ENCODE data around the gene SPPL2C. TPM values are rescaled to one million over a fixed set of nuclear protein-coding genes. Genes with fewer than 3 reads are reported as not detected.

Gene SPPL2C
- total and polyA plus RNA-seq, 10 of the 15 experiments (the other 5 are each of a cell fraction or from before 2014, with no cell fraction given): not detected

DNA sequence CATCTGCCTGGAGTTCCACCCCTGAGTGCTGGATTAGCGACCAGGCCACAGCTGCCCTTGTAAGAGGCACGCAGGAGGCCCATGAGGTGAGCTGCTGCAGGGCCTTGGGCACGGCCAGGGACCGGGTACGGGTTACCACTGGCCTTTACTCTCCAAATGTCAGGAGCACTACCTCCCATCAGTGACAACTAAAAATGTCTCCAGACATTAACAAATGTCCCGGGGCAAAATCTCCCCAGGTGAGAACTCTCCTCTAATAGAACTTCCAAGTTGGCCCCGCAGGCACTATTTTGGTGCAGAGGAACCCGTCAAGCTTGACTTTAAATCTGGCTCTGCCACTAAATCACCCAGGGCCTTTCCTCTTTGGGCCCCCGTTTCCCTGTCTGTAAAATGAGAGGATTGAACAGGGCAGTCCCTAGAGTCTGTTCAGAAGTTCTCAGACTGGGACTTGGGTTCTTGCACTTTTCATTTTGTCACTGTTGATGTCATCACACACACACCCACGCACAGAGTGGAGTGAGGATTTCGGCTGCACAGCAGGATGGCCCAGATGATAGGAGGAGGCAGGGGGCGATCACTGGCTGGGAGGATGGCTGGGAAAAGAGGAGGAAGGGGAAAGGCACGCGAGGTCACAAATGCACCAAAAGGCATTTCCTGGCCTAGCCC is 25.1 kb downstream of the SPPL2C start:
- BruUV-seq (replicated peaks): no TSS peak
- peaks cover 0 to 3% of the 10 kb centered on the region in 2 experiments; a peak in 3 of 4 replicates for H3K27me3 ChIP-seq (replicated peaks in 1 of 2; ENCODE audit: control insufficient read depth in 2 of 2, insufficient read depth in 2 of 2, low read length in 1 of 2)
- no peak for TF ChIP-seq TCF3 (IDR thresholded peaks at IDR 0.05; ENCODE audit: borderline replicate concordance, insufficient read depth, low read depth, low read length)
- TF ChIP-seq EGR1 (IDR thresholded peaks at IDR 0.05; ENCODE audit: borderline replicate concordance in 1 of 2, low read depth in 2 of 2, low read length in 2 of 2): 0 out of 3 replicates have a peak, but pooled peaks of 1 of the 2 experiments have one; percentile 23
- H2AFZ ChIP-seq (ENCODE audit: control insufficient read depth, low read depth, low read length): no peak overlapping the region
- no peaks in the 10 kb centered on the region for H3K4me1 ChIP-seq (ENCODE audit: control insufficient read depth, insufficient read depth, low read length)
- H3K27ac ChIP-seq (ENCODE audit: control insufficient read depth, insufficient read depth): no peak overlapping the region
- ChIA-PET POLR2A (no interaction called here), RAD21 (ENCODE audit: unreplicated experiment) (no interaction called here), SMC1A (ENCODE audit: uncharacterized antibody, unreplicated experiment) (no interaction called here), CTCF (no interaction called here)
- intact Hi-C loops (cut with micrococcal nuclease; ENCODE audit: unreplicated experiment): no loop called here
- no peak overlapping the region for H3K9ac ChIP-seq (ENCODE audit: control insufficient read depth, insufficient read depth, low read length)
- H3K4me3 ChIP-seq: no peak overlapping the region
- DNase-seq (ENCODE audit: low read depth, low spot score) (no peak), FAIRE-seq (no peak), ATAC-seq (no peak)
- no peaks in the 10 kb centered on the region for H3K79me2 ChIP-seq (ENCODE audit: control insufficient read depth, insufficient read depth, low read length)
- no peaks in the 10 kb centered on the region for H3K9me3 ChIP-seq (replicated peaks; ENCODE audit: control insufficient read depth, insufficient read depth, low read length)
- no peaks in the 10 kb centered on the region for H4K20me1 ChIP-seq (ENCODE audit: control insufficient read depth, insufficient read depth)
- in situ Hi-C loops (cut with MboI): no loop called here
- H3K4me2 ChIP-seq (ENCODE audit: control insufficient read depth, insufficient read depth): no peak overlapping the region
- 33% methylated on average over 14 of the region's 14 CpGs for WGBS (ENCODE audit: insufficient coverage, insufficient replicate concordance, low lambda C conversion rate, missing lambda C conversion rate)
- H3K36me3 ChIP-seq (ENCODE audit: control insufficient read depth in 2 of 2, insufficient read depth in 2 of 2, low read length in 1 of 2): no peaks in the 10 kb centered on the region

DNA sequence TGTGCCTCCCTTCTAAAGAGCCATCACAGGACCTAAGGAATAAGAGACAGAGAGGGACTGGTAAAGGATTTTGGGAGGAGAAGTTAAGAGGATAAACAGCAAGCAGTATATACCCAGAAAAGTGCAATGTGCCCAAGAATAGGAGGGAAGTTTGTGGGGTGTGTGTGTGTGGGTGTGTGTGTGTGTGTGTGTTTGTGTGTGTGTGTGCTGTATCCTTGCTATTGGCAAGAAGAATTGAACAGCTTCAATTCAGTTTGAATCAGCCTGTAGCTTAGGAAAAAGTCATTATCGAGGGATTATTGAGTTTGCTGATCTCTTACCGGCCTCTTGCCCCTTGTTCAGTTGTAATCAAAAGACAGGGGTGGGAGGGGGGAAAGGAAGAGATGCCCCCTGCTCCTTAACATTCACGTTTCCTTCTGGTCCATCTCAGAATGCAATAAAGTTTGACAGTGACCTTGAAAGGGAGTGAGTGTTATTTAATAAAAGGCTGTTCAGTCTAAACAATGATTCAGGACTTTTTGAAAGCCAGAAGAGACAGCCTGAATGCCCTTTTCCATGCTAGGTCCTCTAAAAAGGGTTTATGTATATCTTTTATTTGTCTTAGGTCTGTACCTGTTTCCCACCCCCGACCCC is 25.8 kb downstream of the SPPL2C start:
- TF ChIP-seq YY1 (IDR thresholded peaks at IDR 0.05; ENCODE audit: low read depth, low read length): no peak
- TF ChIP-seq, protein P1, sequence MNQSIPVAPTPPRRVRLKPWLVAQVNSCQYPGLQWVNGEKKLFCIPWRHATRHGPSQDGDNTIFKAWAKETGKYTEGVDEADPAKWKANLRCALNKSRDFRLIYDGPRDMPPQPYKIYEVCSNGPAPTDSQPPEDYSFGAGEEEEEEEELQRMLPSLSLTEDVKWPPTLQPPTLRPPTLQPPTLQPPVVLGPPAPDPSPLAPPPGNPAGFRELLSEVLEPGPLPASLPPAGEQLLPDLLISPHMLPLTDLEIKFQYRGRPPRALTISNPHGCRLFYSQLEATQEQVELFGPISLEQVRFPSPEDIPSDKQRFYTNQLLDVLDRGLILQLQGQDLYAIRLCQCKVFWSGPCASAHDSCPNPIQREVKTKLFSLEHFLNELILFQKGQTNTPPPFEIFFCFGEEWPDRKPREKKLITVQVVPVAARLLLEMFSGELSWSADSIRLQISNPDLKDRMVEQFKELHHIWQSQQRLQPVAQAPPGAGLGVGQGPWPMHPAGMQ (IDR thresholded peaks at IDR 0.05; ENCODE audit: borderline replicate concordance): no peak
- TF ChIP-seq, protein P2, sequence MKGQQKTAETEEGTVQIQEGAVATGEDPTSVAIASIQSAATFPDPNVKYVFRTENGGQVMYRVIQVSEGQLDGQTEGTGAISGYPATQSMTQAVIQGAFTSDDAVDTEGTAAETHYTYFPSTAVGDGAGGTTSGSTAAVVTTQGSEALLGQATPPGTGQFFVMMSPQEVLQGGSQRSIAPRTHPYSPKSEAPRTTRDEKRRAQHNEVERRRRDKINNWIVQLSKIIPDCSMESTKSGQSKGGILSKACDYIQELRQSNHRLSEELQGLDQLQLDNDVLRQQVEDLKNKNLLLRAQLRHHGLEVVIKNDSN (IDR thresholded peaks at IDR 0.05; ENCODE audit: borderline replicate concordance, extremely low read length, insufficient read depth, low read depth, low read length): no peak
- no peak for TF ChIP-seq MYC (IDR thresholded peaks at IDR 0.05; ENCODE audit: insufficient read depth, insufficient read length, insufficient replicate concordance, low read length, severe bottlenecking)
- TF ChIP-seq SKIL (IDR thresholded peaks at IDR 0.05; ENCODE audit: low read depth, poor library complexity, severe bottlenecking): no peak
- no peak for TF ChIP-seq TCF12 (IDR thresholded peaks at IDR 0.05; ENCODE audit: low read depth, low read length)

More for the DNA sequence above, 25.8 kb downstream of the SPPL2C start:
- ChIA-PET RAD21 (ENCODE audit: unreplicated experiment) (no interaction called here), CTCF (no interaction called here), SMC1A (ENCODE audit: uncharacterized antibody, unreplicated experiment) (no interaction called here), POLR2A (no interaction called here)
- no peak for DNase-seq (ENCODE audit: low read depth, low spot score)
- H3K79me2 ChIP-seq (ENCODE audit: control insufficient read depth, insufficient read depth, low read length): no peaks in the 10 kb centered on the region
- H4K20me1 ChIP-seq (ENCODE audit: control insufficient read depth, insufficient read depth): no peaks in the 10 kb centered on the region
- H3K4me2 ChIP-seq (ENCODE audit: control insufficient read depth, insufficient read depth): no peak overlapping the region
- H3K9me3 ChIP-seq (replicated peaks; ENCODE audit: control insufficient read depth, insufficient read depth, low read length): no peaks in the 10 kb centered on the region
- intact Hi-C loops (cut with micrococcal nuclease; ENCODE audit: unreplicated experiment): no loop called here
- H3K4me1 ChIP-seq (ENCODE audit: control insufficient read depth, insufficient read depth, low read length): no peaks in the 10 kb centered on the region
- H2AFZ ChIP-seq (ENCODE audit: control insufficient read depth, low read depth, low read length): no peak overlapping the region
- no peaks in the 10 kb centered on the region for H3K36me3 ChIP-seq (ENCODE audit: control insufficient read depth in 2 of 2, insufficient read depth in 2 of 2, low read length in 1 of 2)
- ATAC-seq: no peak
- H3K9ac ChIP-seq (ENCODE audit: control insufficient read depth, insufficient read depth, low read length): no peak overlapping the region
- H3K4me3 ChIP-seq: no peak overlapping the region
- peaks cover 0 to 3% of the 10 kb centered on the region in 2 experiments; a peak in 3 of 4 replicates for H3K27me3 ChIP-seq (replicated peaks in 1 of 2; ENCODE audit: control insufficient read depth in 2 of 2, insufficient read depth in 2 of 2, low read length in 1 of 2)
- WGBS (ENCODE audit: insufficient coverage, insufficient replicate concordance, low lambda C conversion rate, missing lambda C conversion rate): 40% methylated on average over 4 of the region's 4 CpGs
- in situ Hi-C loops (cut with MboI): no loop called here
- no TSS peak for BruUV-seq (replicated peaks)
- no peak overlapping the region for H3K27ac ChIP-seq (ENCODE audit: control insufficient read depth, insufficient read depth)
- peak; percentile 71 for FAIRE-seq
